ENCODE measurements around the gene ENPP4.

GRCh38 chr6:46130666-46131065 lies 877 bp downstream of the ENPP4 start:
- TF ChIP-seq CTCF (conservative IDR thresholded peaks at IDR 0.05; ENCODE audit: low read depth, low read length) (no peak), EZH2 (IDR thresholded peaks at IDR 0.05; ENCODE audit: borderline replicate concordance, low read depth, low read length, poor library complexity, severe bottlenecking) (no peak)

Measured in A673 (cell line).